AG20443 (cell line): ENCODE results near the gene LRRC18.

ENCODE experiments used
- DNase-seq: peaks from one replicate; pipeline ENCODE4 v3.0.0; 2012; ENCODE audit warnings: low spot score, mixed read lengths

Gene LRRC18

GRCh38 chr10:48939790-48940325 lies at the start of gene LRRC18:
Gene LRRC18 (minus strand): TSS chr10:48939840. CDS start chr10:48914155, 25,685 bp downstream.
- no peak for DNase-seq

DNA sequence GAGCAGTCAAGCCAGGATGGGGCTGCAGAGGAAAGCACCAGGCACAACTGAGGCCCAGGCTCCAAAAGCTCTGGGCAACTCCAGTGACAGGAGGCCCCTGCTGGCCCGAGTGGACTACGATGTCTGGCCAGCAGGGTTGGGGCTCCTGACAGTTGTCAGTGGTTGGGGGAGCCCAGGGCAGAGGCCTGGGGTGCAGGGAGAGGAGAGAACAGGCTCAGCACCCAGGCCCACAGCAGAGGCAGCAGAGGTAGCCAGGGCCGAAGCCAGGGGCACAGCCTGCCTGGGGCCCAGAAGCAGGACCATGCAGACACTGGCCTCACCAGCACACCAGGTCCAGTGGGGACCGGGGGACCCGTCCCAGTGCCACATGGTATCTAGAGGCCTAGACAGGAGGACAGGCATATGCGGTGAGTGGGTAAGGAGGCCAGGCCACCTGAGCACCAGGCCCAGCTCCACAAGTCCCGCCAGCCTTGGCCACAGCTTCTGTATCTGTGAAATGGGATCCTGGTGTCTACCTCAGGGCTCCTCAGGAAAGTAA lies 46.0 kb upstream of the LRRC18 start:
- DNase-seq, result no peak

DNA sequence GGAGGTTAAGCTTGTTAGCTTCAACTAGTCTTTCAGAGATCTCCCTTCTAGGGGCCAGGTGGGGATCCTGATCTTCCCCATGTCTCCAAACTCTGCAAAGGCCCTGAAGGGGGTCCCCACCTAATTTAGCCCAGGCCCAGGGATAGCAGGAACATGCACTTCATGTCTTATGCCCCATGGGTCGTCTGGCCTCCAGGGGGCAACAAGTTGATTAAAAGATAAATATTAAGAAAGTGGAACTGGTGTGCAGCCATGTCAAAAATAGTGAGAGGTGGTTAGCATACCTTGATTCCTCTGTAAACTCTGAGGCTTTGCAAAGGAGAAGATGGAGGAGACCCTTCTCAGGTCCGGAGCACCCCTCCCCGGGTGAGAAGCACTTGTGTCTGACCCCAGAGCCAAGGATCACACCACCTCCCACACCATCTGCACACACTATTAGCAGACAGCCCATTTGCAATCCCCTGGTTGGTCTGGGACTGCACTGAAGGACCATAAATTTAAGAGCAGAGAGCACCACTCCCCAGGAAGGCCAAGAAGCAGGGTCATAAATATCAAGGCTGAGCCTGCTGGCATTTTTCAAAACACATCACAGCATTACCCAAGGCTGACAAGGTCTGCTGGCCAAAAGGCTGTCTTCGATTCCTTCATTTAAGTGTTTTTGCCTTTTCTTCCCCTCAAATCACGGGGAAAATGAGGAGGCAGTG lies 44.2 kb upstream of the LRRC18 start:
- DNase-seq, result no peak

GRCh38 chr10:48982584-48982983 lies 42.9 kb upstream of the LRRC18 start:
- peak; percentile 33 for DNase-seq

DNA sequence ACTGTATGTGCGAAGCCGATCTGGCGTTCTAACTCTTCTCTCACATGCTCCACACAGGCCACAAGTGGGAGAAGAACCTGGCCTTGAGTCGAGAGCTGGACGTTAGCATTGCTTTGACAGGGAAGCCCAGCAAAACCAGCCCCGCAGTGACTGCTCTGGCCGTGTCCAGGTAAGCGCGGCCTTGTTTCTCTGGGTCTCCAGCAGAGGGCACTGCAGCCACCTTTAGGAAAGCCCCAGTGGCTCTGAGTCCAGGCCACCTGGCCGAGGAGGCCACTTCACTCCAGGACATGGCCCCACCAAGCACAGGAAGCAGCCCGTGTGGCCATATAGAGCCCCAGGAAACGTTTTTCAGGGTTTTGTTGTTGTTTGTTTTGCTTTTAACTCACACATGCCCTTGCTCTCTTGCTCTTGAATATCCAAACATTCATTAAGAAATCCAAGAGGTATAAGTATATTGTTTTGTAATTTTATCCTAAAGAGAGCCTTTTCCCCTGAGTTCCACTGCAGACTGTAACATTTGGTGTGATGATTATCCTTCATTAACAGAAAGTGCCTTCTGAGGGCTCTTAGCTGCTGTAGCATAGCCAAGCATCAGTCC lies 41.8 kb upstream of the LRRC18 start:
- peak; percentile 80 for DNase-seq

- DNase-seq, result no peak
Measured at GRCh38 chr10:48978318-48978717, 38.7 kb upstream of the LRRC18 start.

DNA sequence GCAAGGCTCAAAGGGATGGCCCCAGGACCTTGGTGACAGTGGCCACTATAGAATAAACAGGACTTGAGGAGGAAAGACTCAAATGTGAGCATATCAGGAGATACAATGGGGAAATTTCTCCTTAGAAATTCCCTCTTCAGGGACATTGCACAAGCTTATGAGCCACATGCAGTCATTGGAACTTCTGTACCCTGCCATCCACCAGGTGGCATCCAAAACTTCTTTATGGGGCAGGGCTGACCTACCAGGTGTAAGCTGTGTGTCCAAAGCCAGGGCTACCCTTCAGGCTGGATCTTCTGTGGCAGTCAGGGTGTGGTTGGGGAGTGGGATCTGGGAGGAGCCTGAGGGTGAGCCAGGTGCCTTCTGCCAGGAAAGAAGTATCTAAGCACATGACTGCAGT lies 36.6 kb upstream of the LRRC18 start:
- peak; percentile 33 for DNase-seq

- DNase-seq, result no peak
Measured at GRCh38 chr10:48974510-48975156, 35.0 kb upstream of the LRRC18 start.

GRCh38 chr10:48973065-48973464 lies 33.4 kb upstream of the LRRC18 start:
- DNase-seq, result peak; percentile 34

- no peak for DNase-seq
Measured at GRCh38 chr10:48970654-48971053, 31.0 kb upstream of the LRRC18 start.

- no peak for DNase-seq
Measured at GRCh38 chr10:48970046-48970445, 30.4 kb upstream of the LRRC18 start.

DNA sequence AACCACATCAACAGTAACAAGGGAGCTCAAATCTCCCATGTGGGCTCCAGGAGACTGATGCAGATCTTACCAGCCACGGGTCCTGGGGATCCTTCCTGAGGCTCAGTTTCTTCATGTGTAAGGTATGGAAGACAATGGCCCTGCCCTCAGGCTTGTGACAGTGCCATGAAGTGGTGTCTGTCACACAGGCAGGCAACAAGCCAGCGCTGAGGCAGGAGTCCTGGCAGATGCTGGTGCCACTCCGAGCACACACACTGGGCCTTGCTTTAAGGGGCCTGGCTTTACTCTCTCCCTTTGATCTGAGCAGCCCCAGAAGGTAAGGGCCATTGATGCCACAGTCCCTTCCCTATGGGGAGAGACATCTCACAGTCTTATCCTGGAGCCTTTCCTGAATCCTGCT lies 28.4 kb upstream of the LRRC18 start:
- DNase-seq, result no peak

DNA sequence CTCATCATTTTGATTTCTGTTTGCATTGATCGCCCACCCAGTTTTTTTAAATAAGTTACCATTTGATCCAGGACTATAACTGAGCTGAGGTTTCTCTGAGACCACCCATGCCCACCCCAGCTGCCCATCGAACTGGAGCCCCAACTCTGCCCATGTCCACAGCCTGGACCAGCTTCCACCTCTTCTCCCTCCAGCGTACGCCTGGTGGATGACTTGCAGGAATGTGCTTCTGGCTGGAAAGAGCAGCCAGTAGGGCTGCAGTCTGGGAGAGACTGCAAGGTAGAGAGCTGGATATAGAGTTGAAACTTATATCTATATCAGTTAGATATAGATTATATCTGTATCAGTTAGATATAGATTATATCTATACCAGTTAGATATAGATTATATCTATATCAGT lies 25.8 kb upstream of the LRRC18 start:
- DNase-seq, result no peak

- no peak for DNase-seq
Measured at GRCh38 chr10:48964038-48964437, 24.4 kb upstream of the LRRC18 start.

DNA sequence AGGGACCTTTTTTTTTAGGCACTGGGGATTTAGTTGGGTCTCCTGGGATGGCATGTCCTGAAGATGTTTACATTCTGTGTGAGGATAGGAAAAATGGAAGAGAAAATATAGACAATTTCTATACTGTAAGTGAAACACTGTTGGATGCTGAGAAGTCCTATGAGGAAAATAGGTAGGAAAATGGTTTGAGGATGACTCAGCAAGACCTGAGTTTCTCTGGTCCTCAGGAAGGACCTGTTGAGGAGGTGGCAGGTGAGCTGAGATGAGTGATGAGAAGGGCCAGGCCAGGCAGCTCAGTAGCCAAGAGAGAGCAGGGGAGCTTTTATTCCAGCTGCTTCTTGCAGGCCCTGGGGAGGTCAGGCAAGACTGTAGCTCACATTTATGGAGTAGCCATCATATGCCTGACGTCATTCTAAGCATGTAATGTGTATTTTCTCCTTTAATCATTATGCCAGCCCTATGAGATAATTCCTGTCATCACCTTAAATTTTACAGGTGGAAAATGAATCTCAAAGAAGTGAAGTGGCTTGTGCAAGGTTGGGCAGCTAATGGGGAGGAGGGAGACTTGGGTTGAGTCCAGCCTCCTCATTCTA lies 19.1 kb upstream of the LRRC18 start:
- no peak for DNase-seq

DNA sequence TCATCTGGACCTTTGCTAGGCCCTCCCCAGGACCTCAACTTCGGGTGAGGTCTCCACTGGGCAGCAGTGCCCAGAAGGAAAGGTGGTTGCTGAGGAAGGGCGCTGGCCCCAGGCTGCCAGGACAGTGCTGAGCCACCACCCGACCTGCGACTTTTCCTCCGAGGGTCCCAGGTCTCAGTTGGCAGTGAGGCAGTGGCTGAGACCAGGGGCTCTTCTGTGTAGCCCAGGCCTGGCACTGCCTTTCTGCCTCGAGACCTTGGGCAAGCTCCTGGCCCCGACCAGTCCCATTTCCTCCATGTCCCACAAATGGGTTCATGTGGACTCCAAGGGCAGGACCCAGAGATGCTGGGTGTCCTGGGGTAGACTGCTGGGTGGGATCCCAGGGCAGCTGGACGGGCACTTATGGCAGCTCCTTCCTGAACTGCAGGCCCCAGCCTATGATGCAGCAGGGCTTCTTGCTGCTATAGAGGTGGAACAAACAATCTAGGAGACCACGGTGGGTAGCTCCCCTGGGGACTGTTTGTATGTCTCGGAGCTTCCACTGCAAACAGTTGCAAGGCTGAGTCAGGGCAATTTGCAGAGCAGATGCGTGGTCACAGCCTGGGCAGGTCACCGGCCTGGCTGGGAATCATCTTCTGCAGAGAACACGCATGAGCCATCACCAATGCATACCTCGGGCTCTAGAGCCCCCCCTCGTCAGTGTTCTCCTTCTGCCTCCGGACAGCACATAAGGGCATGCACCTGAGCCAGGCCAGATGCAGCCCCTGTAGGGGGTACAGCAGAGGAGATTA lies 17.9 kb upstream of the LRRC18 start:
- DNase-seq, result no peak

DNA sequence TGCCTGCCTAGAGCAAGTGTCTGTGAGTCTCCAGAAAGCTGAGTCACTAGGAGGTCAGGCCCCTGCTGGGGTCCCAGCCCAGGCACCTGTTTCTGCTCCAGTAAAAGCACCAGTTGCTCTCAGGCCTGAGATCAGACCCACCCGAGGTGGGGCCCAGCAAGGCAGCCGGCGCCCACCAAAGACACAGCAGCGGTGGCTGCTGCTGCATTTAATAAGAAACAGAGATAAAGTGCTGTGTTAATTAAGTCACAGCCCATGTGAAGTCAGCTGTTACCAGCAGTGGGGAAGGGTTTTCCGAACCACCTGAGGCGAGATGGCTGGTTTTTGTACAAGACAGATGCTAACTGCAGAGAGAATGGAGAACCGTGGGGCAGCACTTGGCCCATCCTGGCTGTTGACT lies 12.1 kb upstream of the LRRC18 start:
- no peak for DNase-seq

DNA sequence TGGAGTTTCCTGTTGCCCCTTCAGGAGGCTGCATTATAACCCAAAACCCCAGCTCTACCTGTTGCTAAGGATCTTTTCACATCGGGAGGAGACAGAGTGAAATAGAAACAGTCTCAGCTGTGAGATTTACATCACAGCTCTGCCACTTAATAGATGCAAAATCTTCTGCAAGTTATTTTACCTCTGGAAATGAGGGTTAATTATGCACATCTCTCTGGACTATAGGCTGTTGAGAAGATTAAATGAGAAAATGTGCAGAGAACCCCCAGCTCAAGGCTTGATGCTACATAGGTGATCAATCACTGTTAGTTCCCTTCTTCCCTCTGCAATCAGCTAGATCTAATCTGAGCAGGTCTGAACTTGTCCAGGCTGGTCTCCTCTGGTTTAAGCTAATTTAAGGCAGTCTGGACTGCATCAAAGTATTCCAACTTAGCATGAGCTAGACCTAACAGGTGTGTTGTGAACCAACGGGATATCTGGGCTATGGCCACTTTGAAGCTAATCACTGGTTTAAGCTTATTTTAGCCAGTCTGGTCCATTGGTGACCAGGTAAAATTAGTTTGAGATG lies 8.9 kb upstream of the LRRC18 start:
- DNase-seq, result no peak

GRCh38 chr10:48947690-48948469 lies 8.2 kb upstream of the LRRC18 start:
- no peak for DNase-seq

GRCh38 chr10:48946891-48947500 lies 7.4 kb upstream of the LRRC18 start:
- no peak for DNase-seq
